ENCODE data around the gene NLGN2.

Gene NLGN2

DNA sequence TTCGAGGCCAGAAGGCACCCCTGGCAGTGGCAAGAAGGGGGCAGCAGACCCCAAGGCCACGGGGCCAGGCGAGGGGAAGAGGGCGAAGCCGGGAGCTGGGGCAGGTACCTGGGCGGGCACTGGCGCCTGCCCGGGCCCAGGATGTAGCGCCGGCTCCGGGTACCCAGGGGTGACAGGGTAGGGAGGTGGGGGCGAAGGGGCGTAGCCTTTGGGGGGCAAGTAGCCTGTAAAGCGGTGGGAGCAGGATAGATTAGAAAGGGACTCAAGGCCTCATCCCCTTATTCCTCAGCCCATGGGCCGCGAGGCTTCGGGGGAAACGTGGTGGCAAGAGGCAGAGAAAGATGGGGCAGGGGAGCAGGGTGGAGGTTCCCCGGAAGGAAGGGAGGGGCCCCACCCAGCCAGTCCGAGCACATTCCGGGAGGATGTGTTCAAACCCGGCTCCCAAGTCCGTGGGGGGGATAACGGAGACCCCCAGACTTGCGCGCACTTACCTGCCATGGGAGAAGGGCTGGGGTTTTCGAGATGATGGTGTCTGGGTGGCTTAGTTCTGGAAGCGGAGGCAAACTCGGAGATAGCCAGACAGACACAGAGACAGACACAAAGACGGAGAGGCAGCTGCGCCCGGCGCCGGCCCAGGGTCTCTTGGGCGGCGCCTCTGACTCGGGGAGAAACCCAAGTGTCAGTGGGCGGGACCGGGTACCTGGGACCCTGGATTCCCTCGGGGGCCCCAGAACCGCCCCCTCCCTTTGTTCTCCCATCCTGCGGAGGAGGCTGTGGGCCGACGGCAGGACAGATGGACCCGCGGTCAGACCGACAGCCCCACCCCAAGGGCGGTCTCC lies 13.8 kb upstream of the NLGN2 start:
- peak overlapping the region; percentile 63 for H3K4me3 ChIP-seq (ENCODE audit: low read depth, low read length)
- TF ChIP-seq, protein P1, sequence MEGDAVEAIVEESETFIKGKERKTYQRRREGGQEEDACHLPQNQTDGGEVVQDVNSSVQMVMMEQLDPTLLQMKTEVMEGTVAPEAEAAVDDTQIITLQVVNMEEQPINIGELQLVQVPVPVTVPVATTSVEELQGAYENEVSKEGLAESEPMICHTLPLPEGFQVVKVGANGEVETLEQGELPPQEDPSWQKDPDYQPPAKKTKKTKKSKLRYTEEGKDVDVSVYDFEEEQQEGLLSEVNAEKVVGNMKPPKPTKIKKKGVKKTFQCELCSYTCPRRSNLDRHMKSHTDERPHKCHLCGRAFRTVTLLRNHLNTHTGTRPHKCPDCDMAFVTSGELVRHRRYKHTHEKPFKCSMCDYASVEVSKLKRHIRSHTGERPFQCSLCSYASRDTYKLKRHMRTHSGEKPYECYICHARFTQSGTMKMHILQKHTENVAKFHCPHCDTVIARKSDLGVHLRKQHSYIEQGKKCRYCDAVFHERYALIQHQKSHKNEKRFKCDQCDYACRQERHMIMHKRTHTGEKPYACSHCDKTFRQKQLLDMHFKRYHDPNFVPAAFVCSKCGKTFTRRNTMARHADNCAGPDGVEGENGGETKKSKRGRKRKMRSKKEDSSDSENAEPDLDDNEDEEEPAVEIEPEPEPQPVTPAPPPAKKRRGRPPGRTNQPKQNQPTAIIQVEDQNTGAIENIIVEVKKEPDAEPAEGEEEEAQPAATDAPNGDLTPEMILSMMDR (IDR thresholded peaks at IDR 0.05; ENCODE audit: control insufficient read depth, extremely low read depth, insufficient read depth): no peak
- no peak for DNase-seq (ENCODE audit: low read depth)

DNA sequence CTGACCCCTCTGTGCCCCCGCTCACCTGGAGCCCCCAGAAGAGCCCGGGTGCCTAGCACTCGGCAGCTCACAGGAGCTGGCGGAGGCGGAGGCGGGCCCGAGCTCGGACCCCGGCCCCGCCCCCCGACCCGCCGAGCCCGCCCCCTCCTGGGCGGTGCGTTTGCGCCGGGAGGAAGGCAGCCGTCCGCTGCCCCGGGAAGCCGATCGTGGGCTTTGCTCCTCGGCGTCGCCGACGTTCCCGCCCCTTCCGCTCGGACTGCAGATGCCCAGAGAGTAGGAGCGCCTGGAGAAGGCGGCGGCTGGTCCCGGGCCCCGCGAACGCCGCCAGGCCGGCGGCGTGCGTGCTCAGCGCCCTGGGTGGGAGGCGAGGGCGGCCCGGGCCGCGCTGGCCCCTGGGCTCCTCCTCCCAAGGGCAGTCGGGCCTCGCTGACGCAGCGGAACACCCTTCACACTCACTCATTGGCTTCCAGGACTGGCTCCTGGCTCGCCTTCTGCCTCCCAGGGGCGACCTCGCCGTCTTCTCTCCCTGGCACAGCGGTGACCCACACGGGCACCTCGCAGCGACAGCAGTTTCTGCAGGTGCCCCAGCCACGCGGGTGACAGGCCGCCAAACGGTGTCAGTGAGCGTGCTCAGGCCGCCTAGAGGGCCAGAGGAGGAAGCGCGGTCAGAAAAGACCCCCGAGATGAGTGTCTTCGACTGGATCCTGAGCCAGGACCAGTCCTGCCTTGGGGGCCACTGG lies 13.0 kb upstream of the NLGN2 start, which contains the start of gene PLSCR3:
Gene PLSCR3 (minus strand): TSS at position 74 of the 740 bp plus-strand sequence. CDS start 415 bp downstream, outside the sequence.
- peak within 1 kb of the TSS; percentile 63 for H3K4me3 ChIP-seq (ENCODE audit: low read depth, low read length)
- TF ChIP-seq, protein P1 (IDR thresholded peaks at IDR 0.05; ENCODE audit: control insufficient read depth, extremely low read depth, insufficient read depth): peak; percentile 22; the same call in 1 of the 2 replicates
- peak; percentile 25 for DNase-seq (ENCODE audit: low read depth)

DNA sequence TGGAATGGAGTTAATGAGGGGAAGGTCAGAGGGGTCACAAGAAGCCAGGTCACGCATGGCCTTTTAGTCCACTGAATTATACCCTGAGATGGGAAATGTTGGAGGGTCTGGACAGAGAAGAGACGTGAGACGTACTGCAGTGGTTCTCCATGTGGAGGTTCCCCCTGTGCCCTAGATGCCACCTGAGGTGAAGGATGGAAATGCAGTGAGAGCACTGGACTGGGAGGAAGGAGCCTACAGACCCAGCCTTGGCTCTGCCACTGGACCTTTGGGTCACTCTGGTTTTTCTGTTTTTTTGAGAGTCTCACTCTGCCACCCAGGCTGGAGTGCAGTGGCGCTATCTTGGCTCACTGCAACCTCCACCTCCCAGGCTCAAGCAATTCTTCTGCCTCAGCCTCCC lies 11.5 kb upstream of the NLGN2 start:
- TF ChIP-seq, protein P1 (IDR thresholded peaks at IDR 0.05; ENCODE audit: control insufficient read depth, extremely low read depth, insufficient read depth): no peak
- no peak overlapping the region for H3K4me3 ChIP-seq (ENCODE audit: low read depth, low read length)
- no peak for DNase-seq (ENCODE audit: low read depth)

DNA sequence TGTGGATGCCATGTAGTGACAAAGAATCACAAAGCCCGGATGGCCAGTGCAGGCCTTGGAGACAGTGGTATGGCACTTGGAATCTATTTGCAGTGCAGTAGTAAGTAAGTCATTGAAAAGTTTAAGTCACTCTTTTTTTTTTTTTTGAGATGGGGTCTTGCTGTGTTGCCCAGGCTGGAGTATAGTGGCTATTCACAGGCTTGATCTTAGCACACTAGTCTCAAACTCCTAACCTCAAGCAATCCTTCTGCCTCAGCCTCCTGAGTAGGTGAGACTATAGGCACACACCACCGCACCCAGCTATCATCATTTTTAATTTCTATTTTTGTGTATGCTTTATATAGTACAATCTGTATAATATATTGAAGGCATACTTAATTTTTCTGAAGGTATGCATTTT lies 9.0 kb upstream of the NLGN2 start:
- DNase-seq (ENCODE audit: low read depth): no peak
- TF ChIP-seq, protein P1 (IDR thresholded peaks at IDR 0.05; ENCODE audit: control insufficient read depth, extremely low read depth, insufficient read depth): no peak
- no peak overlapping the region for H3K4me3 ChIP-seq (ENCODE audit: low read depth, low read length)

DNA sequence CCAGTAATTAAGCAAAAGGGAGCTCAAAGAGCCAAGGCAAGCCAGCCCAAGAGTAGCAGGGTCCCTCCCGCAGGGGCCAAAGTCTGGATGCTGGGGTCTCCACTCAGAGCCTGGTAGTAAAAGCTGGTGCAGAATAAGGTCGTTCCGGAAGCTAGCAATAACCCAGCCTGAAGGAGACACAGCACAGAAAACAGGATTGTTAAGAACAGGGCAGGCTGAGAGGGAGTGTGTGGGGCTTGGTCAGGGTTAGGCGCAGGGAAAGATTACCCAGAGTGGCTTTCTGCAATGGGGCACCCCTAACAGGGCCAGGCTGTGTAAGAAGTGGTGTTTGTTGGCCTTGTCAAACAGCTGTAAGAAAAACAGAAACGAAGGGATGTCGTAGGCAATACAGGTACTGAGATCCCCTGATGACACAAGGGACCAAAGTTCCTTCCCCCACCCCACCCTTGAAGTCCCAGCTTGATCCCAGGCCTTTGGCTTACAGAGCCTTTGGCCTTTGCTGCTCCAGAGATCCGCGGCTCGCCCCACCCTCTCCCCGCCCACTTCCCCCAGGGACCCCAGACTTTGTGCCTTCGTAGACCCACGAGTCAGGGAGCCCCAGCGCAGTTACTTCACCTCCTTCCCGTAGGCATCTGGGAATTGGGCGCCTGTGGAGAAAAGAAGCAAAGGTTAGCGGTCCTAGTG lies 4.5 kb upstream of the NLGN2 start:
- peak overlapping the region; percentile 62 for H3K4me3 ChIP-seq (ENCODE audit: low read depth, low read length)
- TF ChIP-seq, protein P1 (IDR thresholded peaks at IDR 0.05; ENCODE audit: control insufficient read depth, extremely low read depth, insufficient read depth): no peak
- no peak for DNase-seq (ENCODE audit: low read depth)

DNA sequence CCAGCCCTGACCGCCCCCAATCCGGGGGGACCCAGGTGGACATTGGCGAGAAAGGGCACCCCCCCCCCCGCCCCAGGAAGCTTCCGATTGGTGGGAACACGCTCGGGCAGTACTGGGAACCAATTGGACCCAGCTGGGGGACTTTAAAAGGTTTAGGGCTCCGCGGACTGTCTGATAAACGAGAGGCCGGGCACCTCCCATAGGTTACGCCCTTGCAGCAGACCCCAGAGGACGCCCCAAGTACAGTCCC lies 4.0 kb upstream of the NLGN2 start:
- H3K4me3 ChIP-seq (ENCODE audit: low read depth, low read length): peak overlapping the region; percentile 62
- TF ChIP-seq, protein P1 (IDR thresholded peaks at IDR 0.05; ENCODE audit: control insufficient read depth, extremely low read depth, insufficient read depth): no peak
- DNase-seq (ENCODE audit: low read depth): no peak
